Endothelial cell of umbilical vein (primary cell): ENCODE measurements around the gene RPSA. TPM values are rescaled to one million over a fixed set of nuclear protein-coding genes. Genes with fewer than 3 reads are reported as not detected.

ENCODE experiments used
- BruUV-seq: library from RNA; stranded (reverse); fragments of 400-500 nt; replicated peaks from 2 replicates; lab custom pipeline; 2021; lab: Mats Ljungman, UMichigan
- CTCF ChIA-PET: fragments of 300-600, 350-600 bp; sonication (Branson Sonifier 250); formaldehyde crosslinking; loops from one replicate; lab custom pipeline; 2021; ENCODE audit warnings: antibody characterized with exemption, inconsistent platforms; lab: Charles Lee
- POLR2A ChIA-PET: fragments of 300-600, 350-600 bp; sonication (Branson Sonifier 250); formaldehyde crosslinking; loops from one replicate; lab custom pipeline; 2021; ENCODE audit warnings: antibody characterized with exemption, inconsistent platforms; lab: Charles Lee
- DNase-seq: peaks from one replicate; pipeline ENCODE4 v3.0.0-alpha.2; 2011; ENCODE audit warnings: low read depth, low spot score
- FAIRE-seq: peaks from 2 replicates; lab custom pipeline; 2011; peaks lifted over from hg19 to GRCh38; lab: Jason Lieb, UNC
- H2AFZ ChIP-seq: 2 replicates; pipeline ENCODE4 v1.6.0; 2012; ENCODE audit warnings: low read depth, low read length, control low read depth, inconsistent platforms
- H3K27ac ChIP-seq: 2 replicates; pipeline ENCODE4 v1.5.1; 2011; ENCODE audit warnings: low read depth, mild to moderate bottlenecking, control low read depth, low read length, moderate library complexity; ENCODE audit not compliant: insufficient read depth
- H3K27me3 ChIP-seq, 2 experiments: 2 replicates each; pipeline versions ENCODE4 v1.6.0 to v1.6.1; 2011; ENCODE audit warnings: low read length in 2 of 2, mixed read lengths in 1 of 2; ENCODE audit not compliant: control insufficient read depth in 2 of 2, insufficient read depth in 2 of 2
- H3K36me3 ChIP-seq, 2 experiments: 2 replicates in 1 of 2; 3 replicates in 1 of 2; pipeline ENCODE4 v1.5.1; 2011; ENCODE audit warnings: low read length in 2 of 2, mild to moderate bottlenecking in 1 of 2, moderate library complexity in 1 of 2; ENCODE audit not compliant: control insufficient read depth in 2 of 2, insufficient read depth in 2 of 2; ENCODE audit errors: extremely low read depth in 1 of 2
- H3K4me1 ChIP-seq: 3 replicates; pipeline ENCODE4 v1.5.1; 2011; ENCODE audit warnings: mild to moderate bottlenecking, low read length; ENCODE audit not compliant: control insufficient read depth, insufficient read depth; ENCODE audit errors: extremely low read depth
- H3K4me2 ChIP-seq: 2 replicates; pipeline ENCODE4 v1.6.1; 2011; ENCODE audit warnings: low read length, control low read depth, mixed read lengths; ENCODE audit not compliant: insufficient read depth
- H3K4me3 ChIP-seq, 3 experiments: fragments of 200-600 bp in 1 of 3; sonication (generic), shearing (Covaris generic) in 1 of 3; replicated peaks in 1 of 3; 2 replicates each; pipeline ENCODE4 v1.5.1; 2011 to 2016; ENCODE audit warnings: control low read depth in 3 of 3, low read length in 3 of 3, mild to moderate bottlenecking in 2 of 3, inconsistent platforms in 1 of 3, low read depth in 1 of 3, moderate library complexity in 1 of 3; ENCODE audit not compliant: insufficient read depth in 1 of 3
- H3K79me2 ChIP-seq: 2 replicates; pipeline ENCODE4 v1.6.0; 2012; ENCODE audit warnings: low read length, inconsistent platforms; ENCODE audit not compliant: control insufficient read depth, insufficient read depth
- H3K9ac ChIP-seq: replicated peaks from 2 replicates; pipeline ENCODE3; 2011; ENCODE audit warnings: low read length, control low read depth; ENCODE audit not compliant: insufficient read depth; ENCODE audit errors: extremely low read depth
- H3K9me1 ChIP-seq: replicated peaks from 3 replicates; pipeline ENCODE4 v1.6.0; 2011; ENCODE audit warnings: mild to moderate bottlenecking, low read length; ENCODE audit not compliant: control insufficient read depth, insufficient read depth; ENCODE audit errors: extremely low read depth
- H3K9me3 ChIP-seq: replicated peaks from 2 replicates; pipeline ENCODE4 v1.5.1; 2012; ENCODE audit warnings: low read length, inconsistent platforms; ENCODE audit not compliant: control insufficient read depth, insufficient read depth
- H4K20me1 ChIP-seq: replicated peaks from 2 replicates; pipeline ENCODE3; 2011; ENCODE audit warnings: mild to moderate bottlenecking, low read length; ENCODE audit not compliant: control insufficient read depth, insufficient read depth; ENCODE audit errors: extremely low read depth
- EZH2 ChIP-seq: IDR thresholded peaks from 2 replicates; pipeline ENCODE4 v1.6.1; 2012; ENCODE audit warnings: borderline replicate concordance, low read depth, mild to moderate bottlenecking, moderate library complexity, low read length, inconsistent platforms; ENCODE audit not compliant: severe bottlenecking
- FOS ChIP-seq: IDR thresholded peaks from 2 replicates; pipeline ENCODE4 v1.6.1; 2011; ENCODE audit warnings: mild to moderate bottlenecking, low read length, moderate library complexity, borderline replicate concordance; ENCODE audit not compliant: insufficient read depth
- GATA2 ChIP-seq: IDR thresholded peaks from 2 replicates; pipeline ENCODE4 v1.7.0; 2011; ENCODE audit warnings: low read depth, mild to moderate bottlenecking, moderate library complexity, mixed read lengths, low read length; ENCODE audit not compliant: insufficient read length, insufficient read depth
- JUN ChIP-seq: IDR thresholded peaks from 2 replicates; pipeline ENCODE4 v1.6.1; 2011; ENCODE audit warnings: borderline replicate concordance, low read depth; ENCODE audit not compliant: insufficient read length, insufficient read depth
- MYC ChIP-seq: IDR thresholded peaks from one replicate; pipeline ENCODE4 v1.6.1; 2011; ENCODE audit warnings: mild to moderate bottlenecking, low read depth, low read length
- POLR2A ChIP-seq: IDR thresholded peaks from 2 replicates; pipeline ENCODE4 v1.6.1; 2012; ENCODE audit warnings: low read depth, mild to moderate bottlenecking, control low read depth, low read length
- POLR2AphosphoS5 ChIP-seq: IDR thresholded peaks from 2 replicates; pipeline ENCODE4 v1.6.1; 2012; ENCODE audit warnings: low read depth, mild to moderate bottlenecking, control low read depth, low read length, moderate library complexity; ENCODE audit not compliant: insufficient read depth
- dilution Hi-C: fragments of 300-500 bp; cut with MboI; formaldehyde crosslinking; loops from one replicate; pipeline ENCODE4 v1.15.0; 2019; ENCODE audit warnings: low sequenced_read_pairs; ENCODE audit not compliant: extremely low pct_ligation_motif_present
- intact Hi-C: fragments of 100-400 bp; cut with micrococcal nuclease; formaldehyde crosslinking; loops from one replicate; pipeline ENCODE4 v1.10.0; 2022
- polyA plus RNA-seq, 4 experiments: library from polyadenylated mRNA; depleted of rRNA in 3 of 4; stranded (reverse) in 3 of 4; unstranded in 1 of 4; fragments of >200 nt; gene quantifications; 2 replicates each; pipeline versions ENCODE4 v1.2.1 to v1.2.3, GENCODE V29; 2011 to 2012; ENCODE audit warnings: missing spikeins in 1 of 4
- total RNA-seq: library from RNA; stranded (reverse); gene quantifications from 2 replicates; pipeline ENCODE4 v1.2.3, GENCODE V29; 2021
- TF ChIP-seq, protein P1 (sequence below): IDR thresholded peaks from 2 replicates; pipeline ENCODE4 v1.6.1; 2011; ENCODE audit not compliant: insufficient read depth, insufficient read length
- TF ChIP-seq, protein P2 (sequence below), 2 donors: IDR thresholded peaks; 1 replicate in 1 of 2; 2 replicates in 1 of 2; pipeline ENCODE4 v1.5.1; 2011; ENCODE audit warnings: low read length in 2 of 2, mild to moderate bottlenecking in 2 of 2, moderate library complexity in 2 of 2, control low read depth in 1 of 2, inconsistent platforms in 1 of 2, low read depth in 1 of 2; ENCODE audit not compliant: insufficient read depth in 1 of 2; ENCODE audit errors: extremely low read depth in 1 of 2

The RPSA gene
- total and polyA plus RNA-seq, 2 donors (not counting 3 experiments of a cell fraction or from before 2014, with no cell fraction given): 1,357 to 3,687 TPM

DNA sequence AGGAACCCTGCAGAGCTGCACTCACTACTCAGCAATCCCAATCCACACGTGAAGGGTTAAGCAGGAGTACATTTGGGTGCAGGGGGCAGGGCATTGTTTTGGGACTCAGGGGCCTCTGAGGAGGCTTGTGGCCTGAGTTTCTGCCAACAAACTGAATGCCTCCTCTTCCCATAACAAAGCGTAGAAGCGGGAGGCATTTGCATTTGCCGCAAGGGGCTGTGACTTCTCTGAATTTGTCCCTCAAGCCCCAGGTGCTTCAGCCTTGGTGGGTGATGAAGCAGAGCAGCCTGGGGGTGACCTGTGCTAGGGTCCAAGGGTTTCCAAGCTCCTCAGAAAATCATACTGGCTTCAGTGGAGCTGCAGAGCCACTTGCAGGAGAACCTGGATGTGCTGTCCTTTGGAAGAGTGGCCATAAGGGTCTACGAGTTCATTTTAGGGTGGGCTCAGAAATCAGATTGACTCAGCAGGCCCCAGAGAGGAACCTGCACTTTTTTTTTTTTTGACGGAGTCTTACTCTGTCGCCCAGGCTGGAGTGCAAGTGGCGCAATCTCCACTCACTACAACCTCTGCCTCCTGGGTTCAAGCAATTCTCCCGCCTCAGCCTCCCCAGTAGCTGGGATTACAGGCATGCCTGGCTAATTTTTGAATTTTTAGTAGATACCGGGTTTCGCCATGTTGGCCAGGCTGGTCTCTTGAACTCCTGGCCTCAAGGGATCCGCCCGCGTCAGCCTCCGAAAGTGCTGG lies 1.4 kb upstream of the RPSA start:
- H2AFZ ChIP-seq: no peak overlapping the region
- dilution Hi-C loops: no loop called here
- no peak for TF ChIP-seq JUN
- no peak for TF ChIP-seq POLR2A
- TF ChIP-seq FOS: no peak
- TF ChIP-seq GATA2: no peak
- no peak for TF ChIP-seq POLR2AphosphoS5
- TF ChIP-seq, protein P1, sequence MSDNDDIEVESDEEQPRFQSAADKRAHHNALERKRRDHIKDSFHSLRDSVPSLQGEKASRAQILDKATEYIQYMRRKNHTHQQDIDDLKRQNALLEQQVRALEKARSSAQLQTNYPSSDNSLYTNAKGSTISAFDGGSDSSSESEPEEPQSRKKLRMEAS: no peak
- TF ChIP-seq, protein P2, sequence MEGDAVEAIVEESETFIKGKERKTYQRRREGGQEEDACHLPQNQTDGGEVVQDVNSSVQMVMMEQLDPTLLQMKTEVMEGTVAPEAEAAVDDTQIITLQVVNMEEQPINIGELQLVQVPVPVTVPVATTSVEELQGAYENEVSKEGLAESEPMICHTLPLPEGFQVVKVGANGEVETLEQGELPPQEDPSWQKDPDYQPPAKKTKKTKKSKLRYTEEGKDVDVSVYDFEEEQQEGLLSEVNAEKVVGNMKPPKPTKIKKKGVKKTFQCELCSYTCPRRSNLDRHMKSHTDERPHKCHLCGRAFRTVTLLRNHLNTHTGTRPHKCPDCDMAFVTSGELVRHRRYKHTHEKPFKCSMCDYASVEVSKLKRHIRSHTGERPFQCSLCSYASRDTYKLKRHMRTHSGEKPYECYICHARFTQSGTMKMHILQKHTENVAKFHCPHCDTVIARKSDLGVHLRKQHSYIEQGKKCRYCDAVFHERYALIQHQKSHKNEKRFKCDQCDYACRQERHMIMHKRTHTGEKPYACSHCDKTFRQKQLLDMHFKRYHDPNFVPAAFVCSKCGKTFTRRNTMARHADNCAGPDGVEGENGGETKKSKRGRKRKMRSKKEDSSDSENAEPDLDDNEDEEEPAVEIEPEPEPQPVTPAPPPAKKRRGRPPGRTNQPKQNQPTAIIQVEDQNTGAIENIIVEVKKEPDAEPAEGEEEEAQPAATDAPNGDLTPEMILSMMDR (IDR thresholded peaks at IDR 0.05; ENCODE audit: extremely low read depth in 1 of 2, insufficient read depth in 1 of 2, low read depth in 1 of 2, low read length in 2 of 2): no peak
- no peak for TF ChIP-seq EZH2
- TF ChIP-seq MYC: no peak
- peaks cover 4% of the 10 kb centered on the region for H4K20me1 ChIP-seq
- peaks cover 19% of the 10 kb centered on the region for H3K4me1 ChIP-seq
- H3K9ac ChIP-seq: no peak overlapping the region
- H3K27ac ChIP-seq: no peak overlapping the region
- ChIA-PET POLR2A (no interaction called here), CTCF (interaction anchor here (1.5 to 1.6 kb wide), 2 partner anchors 21 to 113 kb away, joined by 4 to 6 read pairs; no protein-coding TSS in a partner anchor)
- no peak overlapping the region for H3K4me2 ChIP-seq
- intact Hi-C loops: no loop called here
- H3K36me3 ChIP-seq: peaks cover 9 to 14% of the 10 kb centered on the region in 2 experiments
- no peaks in the 10 kb centered on the region for H3K9me1 ChIP-seq
- no peaks in the 10 kb centered on the region for H3K27me3 ChIP-seq
- no peak for DNase-seq
- peaks cover 34% of the 10 kb centered on the region for H3K79me2 ChIP-seq
- no peaks in the 10 kb centered on the region for H3K9me3 ChIP-seq
- no TSS peak for BruUV-seq
- no peak overlapping the region for H3K4me3 ChIP-seq
- no peak for FAIRE-seq
